Body of pancreas (tissue), 4 donors: Measurements from ENCODE around the gene FKBP1A. TPM values are rescaled to one million over a fixed set of nuclear protein-coding genes. Genes with fewer than 3 reads are reported as not detected.
A peak's percentile ranks its signal among the peaks of the same experiment; 100 is the strongest.

Experiments used
- ATAC-seq: fragments of 150-250 bp; one replicate; pipeline ENCODE4 v1.9.1; 2016
- DNase-seq, 4 donors: peaks; one replicate each; pipeline ENCODE4 v3.0.0-alpha.2; 2019
- H3K27ac ChIP-seq, 4 donors: fragments of 200-600 bp; sonication (generic); 1 replicate in 3 of 4; 2 replicates in 1 of 4; pipeline versions ENCODE4 v1.5.1 to v1.6.1; 2016 to 2019; ENCODE audit warnings: mild to moderate bottlenecking in 1 of 4, mixed read lengths in 1 of 4, moderate library complexity in 1 of 4
- H3K27me3 ChIP-seq, 2 donors: fragments of 200-600 bp; sonication (generic); one replicate each; pipeline ENCODE4 v1.6.0; 2016; ENCODE audit warnings: mild to moderate bottlenecking in 1 of 2
- H3K36me3 ChIP-seq, 2 donors: fragments of 200-600 bp; sonication (generic); replicated peaks in 1 of 2; 2 replicates each; pipeline ENCODE4 v1.5.1; 2016; ENCODE audit warnings: low read depth in 2 of 2; ENCODE audit not compliant: insufficient read depth in 1 of 2
- H3K4me1 ChIP-seq: fragments of 200-600 bp; sonication (generic); one replicate; pipeline ENCODE4 v1.6.0; 2016
- H3K4me3 ChIP-seq, 2 donors: fragments of 200-600 bp; sonication (generic); 1 replicate in 1 of 2; 2 replicates in 1 of 2; pipeline ENCODE4 v1.5.1; 2016 to 2019
- H3K9me3 ChIP-seq, 3 donors: fragments of 200-600 bp; sonication (generic); 1 replicate in 2 of 3; 2 replicates in 1 of 3; pipeline ENCODE4 v1.5.1; 2016
- POLR2A ChIP-seq, 3 donors: fragments of 450-650 bp; IDR thresholded peaks; one replicate each; pipeline ENCODE4 v1.6.1; 2016; ENCODE audit warnings: antibody characterized with exemption in 3 of 3, mild to moderate bottlenecking in 2 of 3
- WGBS, 2 donors: methylation state at CpG; one replicate each; pipeline ENCODE4 v1.1.5; 2017; 5-methylcytosine and 5-hydroxymethylcytosine counted together
- intact Hi-C: fragments of 100-400 bp; cut with DNase I; formaldehyde crosslinking; loops from one replicate; pipeline ENCODE4 v1.15.1; 2023
- total RNA-seq, 2 donors: library from RNA; depleted of rRNA; stranded (reverse); fragments of >200 nt; gene quantifications; one replicate each; pipeline ENCODE4 v1.1.0, GENCODE V29; 2016
- TF ChIP-seq, protein P1 (sequence below), 7 experiments: fragments of 450-650 bp in 4 of 7; fragments of 200-600 bp in 3 of 7; sonication (generic) in 3 of 7; IDR thresholded peaks; one replicate each; pipeline ENCODE4 v1.5.1; 2016 to 2019; ENCODE audit warnings: antibody characterized with exemption in 7 of 7

Gene FKBP1A
- total RNA-seq, 2 donors from 2014 or later, result 47.5 to 57.7 TPM

DNA sequence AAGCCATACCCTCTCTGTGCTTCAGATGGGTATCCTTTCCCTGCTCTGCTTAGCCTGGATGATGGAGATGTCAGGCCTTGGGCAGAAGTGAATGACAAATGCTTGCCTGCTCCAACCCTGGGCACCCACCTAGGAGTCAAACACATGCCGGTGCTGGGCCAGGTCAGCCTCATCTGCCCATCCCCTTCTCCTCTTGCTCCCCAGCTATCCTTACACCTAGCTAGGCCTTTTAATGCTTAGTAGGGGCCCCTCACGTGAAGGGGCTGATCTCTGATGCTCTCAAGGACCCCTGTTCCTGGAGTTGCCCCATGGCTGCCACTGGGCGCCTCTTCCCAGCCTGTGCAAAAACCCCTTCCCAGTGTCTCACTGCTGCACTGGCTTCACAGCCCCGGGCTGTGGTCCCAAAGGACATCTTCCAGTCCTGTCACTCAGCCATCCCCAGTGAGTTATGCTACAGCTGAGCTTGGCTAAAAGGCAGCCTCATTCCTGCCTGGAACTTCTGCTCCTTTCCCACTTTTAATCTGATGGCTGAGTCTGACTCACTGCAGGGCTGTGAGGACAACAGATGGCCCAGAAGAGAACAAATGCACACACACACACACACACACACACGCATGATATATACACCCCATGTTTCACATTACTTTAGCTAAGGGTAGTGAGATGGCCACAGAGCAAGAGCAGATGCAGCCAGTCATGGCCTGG is 51.1 kb downstream of the FKBP1A start:
- TF ChIP-seq POLR2A (IDR thresholded peaks at IDR 0.05), result no peak
- TF ChIP-seq, protein P1, sequence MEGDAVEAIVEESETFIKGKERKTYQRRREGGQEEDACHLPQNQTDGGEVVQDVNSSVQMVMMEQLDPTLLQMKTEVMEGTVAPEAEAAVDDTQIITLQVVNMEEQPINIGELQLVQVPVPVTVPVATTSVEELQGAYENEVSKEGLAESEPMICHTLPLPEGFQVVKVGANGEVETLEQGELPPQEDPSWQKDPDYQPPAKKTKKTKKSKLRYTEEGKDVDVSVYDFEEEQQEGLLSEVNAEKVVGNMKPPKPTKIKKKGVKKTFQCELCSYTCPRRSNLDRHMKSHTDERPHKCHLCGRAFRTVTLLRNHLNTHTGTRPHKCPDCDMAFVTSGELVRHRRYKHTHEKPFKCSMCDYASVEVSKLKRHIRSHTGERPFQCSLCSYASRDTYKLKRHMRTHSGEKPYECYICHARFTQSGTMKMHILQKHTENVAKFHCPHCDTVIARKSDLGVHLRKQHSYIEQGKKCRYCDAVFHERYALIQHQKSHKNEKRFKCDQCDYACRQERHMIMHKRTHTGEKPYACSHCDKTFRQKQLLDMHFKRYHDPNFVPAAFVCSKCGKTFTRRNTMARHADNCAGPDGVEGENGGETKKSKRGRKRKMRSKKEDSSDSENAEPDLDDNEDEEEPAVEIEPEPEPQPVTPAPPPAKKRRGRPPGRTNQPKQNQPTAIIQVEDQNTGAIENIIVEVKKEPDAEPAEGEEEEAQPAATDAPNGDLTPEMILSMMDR (IDR thresholded peaks at IDR 0.05), result no peak
- Histone ChIP-seq H3K36me3 (no peaks in the 10 kb centered on the region), H3K27me3 (no peaks in the 10 kb centered on the region), H3K4me1 (peaks cover 9% of the 10 kb centered on the region), H3K9me3 (no peaks in the 10 kb centered on the region), H3K4me3 (no peak overlapping the region), H3K27ac (no peak overlapping the region)
- ATAC-seq (no peak), DNase-seq (peak in 1 of 4 donors; percentile 34)
- intact Hi-C loops, result no loop called here
- whole genome bisulfite sequencing, 2 donors, result 73 to 100% methylated on average over 3 to 5 of the region's 5 CpGs

DNA sequence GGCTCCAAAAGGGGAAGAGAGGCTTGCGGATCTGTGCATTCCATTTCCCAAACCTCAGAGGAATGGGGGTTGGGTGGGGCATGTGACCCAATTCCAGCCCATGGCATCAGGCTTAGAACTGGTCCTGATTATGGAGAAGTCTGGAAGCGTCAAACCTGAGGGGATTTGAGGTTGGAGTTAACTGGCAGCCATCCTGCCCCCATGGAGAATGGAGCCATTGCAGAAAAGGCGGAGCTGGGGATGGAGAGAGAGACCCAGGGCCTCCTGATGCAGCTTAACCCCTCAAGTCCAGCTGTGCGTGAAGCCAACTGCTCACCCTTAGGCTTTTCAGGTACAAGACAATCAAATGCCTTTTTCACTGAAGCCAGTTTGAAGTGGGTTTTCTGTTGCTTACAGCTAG is 54.1 kb downstream of the FKBP1A start:
- H3K4me3 ChIP-seq, result no peak overlapping the region
- no peaks in the 10 kb centered on the region for H3K27me3 ChIP-seq
- 76 to 96% methylated on average over 4 of the region's 4 CpGs for WGBS, 2 donors
- intact Hi-C loops, result no loop called here
- H3K36me3 ChIP-seq, result no peaks in the 10 kb centered on the region
- TF ChIP-seq, protein P1 (IDR thresholded peaks at IDR 0.05), result no peak
- TF ChIP-seq POLR2A (IDR thresholded peaks at IDR 0.05), result no peak
- no peaks in the 10 kb centered on the region for H3K9me3 ChIP-seq
- no peak overlapping the region for H3K27ac ChIP-seq
- DNase-seq (no peak), ATAC-seq (no peak)
- H3K4me1 ChIP-seq, result peaks cover 18% of the 10 kb centered on the region

- Histone ChIP-seq H3K4me3 (no peak overlapping the region), H3K27me3 (no peaks in the 10 kb centered on the region), H3K36me3 (no peaks in the 10 kb centered on the region), H3K4me1 (peaks cover 18% of the 10 kb centered on the region), H3K9me3 (no peaks in the 10 kb centered on the region), H3K27ac (no peak overlapping the region)
- DNase-seq, result no peak
- ATAC-seq, result no peak
- WGBS, 2 donors, result 98 to 100% methylated on average over 5 of the region's 5 CpGs
- intact Hi-C loops, result no loop called here
- no peak for TF ChIP-seq POLR2A (IDR thresholded peaks at IDR 0.05)
- TF ChIP-seq, protein P1 (IDR thresholded peaks at IDR 0.05), result no peak
Observed at GRCh38 chr20:1338096-1338495, 54.8 kb downstream of the FKBP1A start.

- no peaks in the 10 kb centered on the region for H3K9me3 ChIP-seq
- peaks cover 18% of the 10 kb centered on the region for H3K4me1 ChIP-seq
- ATAC-seq (no peak), DNase-seq (no peak)
- no peaks in the 10 kb centered on the region for H3K27me3 ChIP-seq
- no peak overlapping the region for H3K27ac ChIP-seq
- no peak overlapping the region for H3K4me3 ChIP-seq
- TF ChIP-seq POLR2A (IDR thresholded peaks at IDR 0.05), result no peak
- TF ChIP-seq, protein P1 (IDR thresholded peaks at IDR 0.05), result no peak
- no peaks in the 10 kb centered on the region for H3K36me3 ChIP-seq
- intact Hi-C loops, result no loop called here
- 37 to 53% methylated on average over 5 of the region's 5 CpGs for WGBS, 2 donors
Observed at GRCh38 chr20:1337441-1337840, 55.4 kb downstream of the FKBP1A start.
